Neural progenitor cell (in vitro differentiated cells): ENCODE results near the gene GATA5.

ENCODE experiments used
- CTCF ChIP-seq: fragments of 200-600 bp; sonication (generic); IDR thresholded peaks from 2 replicates; pipeline ENCODE4 v1.5.1; 2017; ENCODE audit warnings: antibody characterized with exemption, mild to moderate bottlenecking
- EZH2 ChIP-seq: fragments of 200-600 bp; sonication (generic); IDR thresholded peaks from 2 replicates; pipeline ENCODE4 v1.6.1; 2017; ENCODE audit warnings: antibody characterized with exemption, mild to moderate bottlenecking, moderate library complexity

- no peak for TF ChIP-seq CTCF
- TF ChIP-seq EZH2 = no peak
Observed at GRCh38 chr20:62420846-62421715, 54.7 kb downstream of the GATA5 start.
